Loucy (cell line): ENCODE data around the gene RABL6.

Source experiments
- H2AFZ ChIP-seq: fragments of 200-600 bp; sonication (generic); 2 replicates; pipeline ENCODE4 v1.6.0; 2016; ENCODE audit warnings: antibody characterized with exemption, mild to moderate bottlenecking, low read length, moderate library complexity
- H3F3A ChIP-seq: fragments of 200-600 bp; 2 replicates; pipeline ENCODE4 v1.6.0; 2016; ENCODE audit warnings: antibody characterized with exemption, low read depth, mild to moderate bottlenecking
- H3K27me3 ChIP-seq: fragments of 200-600 bp; sonication (generic); 2 replicates; pipeline ENCODE4 v1.6.1; 2014; ENCODE audit warnings: low read length, mild to moderate bottlenecking; ENCODE audit not compliant: insufficient read depth, poor library complexity, severe bottlenecking
- H3K36me3 ChIP-seq: fragments of 200-600 bp; sonication (generic); 2 replicates; pipeline ENCODE4 v1.6.1; 2016; ENCODE audit warnings: low read length; ENCODE audit not compliant: insufficient read depth
- H3K4me1 ChIP-seq: fragments of 200-600 bp; sonication (generic); 2 replicates; pipeline ENCODE4 v1.5.1; 2014; ENCODE audit warnings: low read length, mild to moderate bottlenecking; ENCODE audit not compliant: insufficient read depth, poor library complexity, severe bottlenecking
- H3K4me2 ChIP-seq: fragments of 200-600 bp; sonication (generic); 2 replicates; pipeline ENCODE4 v1.6.0; 2014; ENCODE audit warnings: antibody characterized with exemption, low read length, low read depth, mild to moderate bottlenecking; ENCODE audit not compliant: poor library complexity, severe bottlenecking
- H3K4me3 ChIP-seq: fragments of 200-600 bp; sonication (generic); 2 replicates; pipeline ENCODE4 v1.5.1; 2014; ENCODE audit warnings: low read length, mild to moderate bottlenecking, mixed read lengths; ENCODE audit not compliant: poor library complexity, severe bottlenecking
- H3K79me2 ChIP-seq: fragments of 200-600 bp; sonication (generic); 2 replicates; pipeline ENCODE4 v1.6.1; 2014; ENCODE audit warnings: low read length; ENCODE audit not compliant: insufficient read depth
- H3K9ac ChIP-seq: fragments of 200-600 bp; sonication (generic); 2 replicates; pipeline ENCODE4 v1.6.0; 2014; ENCODE audit warnings: mild to moderate bottlenecking, low read depth, low read length, moderate library complexity; ENCODE audit not compliant: poor library complexity, severe bottlenecking
- H3K9me2 ChIP-seq: fragments of 200-600 bp; sonication (generic); replicated peaks from 2 replicates; pipeline ENCODE4 v1.6.1; 2016; ENCODE audit warnings: low read depth, low read length, mixed read lengths
- H3K9me3 ChIP-seq: fragments of 200-600 bp; sonication (generic); 2 replicates; pipeline ENCODE4 v1.6.1; 2014; ENCODE audit warnings: mild to moderate bottlenecking, antibody characterized with exemption, low read length, low read depth; ENCODE audit not compliant: insufficient read depth
- H4K20me1 ChIP-seq: fragments of 200-600 bp; sonication (generic); 2 replicates; pipeline ENCODE4 v1.6.0; 2014; ENCODE audit warnings: antibody characterized with exemption, low read length, mild to moderate bottlenecking; ENCODE audit not compliant: insufficient read depth, poor library complexity, severe bottlenecking
- CTCF ChIP-seq: fragments of 200-600 bp; sonication (generic); conservative IDR thresholded peaks from 2 replicates; pipeline ENCODE4 v1.5.1; 2014; ENCODE audit warnings: mild to moderate bottlenecking, antibody characterized with exemption, low read length
- EZH2phosphoT487 ChIP-seq: fragments of 200-600 bp; IDR thresholded peaks from 2 replicates; pipeline ENCODE4 v1.6.1; 2018; ENCODE audit warnings: antibody characterized with exemption, mild to moderate bottlenecking, moderate library complexity, borderline replicate concordance

RABL6 gene

GRCh38 chr9:136838314-136839228 is 30.8 kb downstream of the RABL6 start:
- Histone ChIP-seq H3K27me3 (no peaks in the 10 kb centered on the region), H2AFZ (no peak overlapping the region), H3K36me3 (no peaks in the 10 kb centered on the region), H3K9me2 (no peaks in the 10 kb centered on the region), H3K9me3 (no peaks in the 10 kb centered on the region), H4K20me1 (peaks cover 4% of the 10 kb centered on the region), H3K4me2 (no peak overlapping the region), H3K79me2 (no peaks in the 10 kb centered on the region), H3K9ac (no peak overlapping the region), H3K4me1 (peaks cover 8% of the 10 kb centered on the region), H3K4me3 (no peak overlapping the region), H3F3A (no peaks in the 10 kb centered on the region)
- TF ChIP-seq CTCF (no peak), EZH2phosphoT487 (no peak)

GRCh38 chr9:136839229-136840139 is 31.7 kb downstream of the RABL6 start:
- H3K36me3 ChIP-seq = no peaks in the 10 kb centered on the region
- H3K4me2 ChIP-seq = no peak overlapping the region
- H3K9me3 ChIP-seq = no peaks in the 10 kb centered on the region
- no peaks in the 10 kb centered on the region for H3K9me2 ChIP-seq
- peaks cover 8% of the 10 kb centered on the region for H3K4me1 ChIP-seq
- H3F3A ChIP-seq = no peaks in the 10 kb centered on the region
- no peaks in the 10 kb centered on the region for H3K27me3 ChIP-seq
- no peak overlapping the region for H2AFZ ChIP-seq
- H3K4me3 ChIP-seq = no peak overlapping the region
- TF ChIP-seq CTCF (no peak), EZH2phosphoT487 (no peak)
- no peak overlapping the region for H3K9ac ChIP-seq
- peaks cover 4% of the 10 kb centered on the region for H4K20me1 ChIP-seq
- no peaks in the 10 kb centered on the region for H3K79me2 ChIP-seq

GRCh38 chr9:136840140-136840876 is 32.6 kb downstream of the RABL6 start:
- H3K9ac ChIP-seq = no peak overlapping the region

More at GRCh38 chr9:136840140-136840876, 32.6 kb downstream of the RABL6 start:
- H2AFZ ChIP-seq = no peak overlapping the region
- no peaks in the 10 kb centered on the region for H3K9me2 ChIP-seq
- H4K20me1 ChIP-seq = peaks cover 4% of the 10 kb centered on the region
- no peak overlapping the region for H3K4me2 ChIP-seq
- no peaks in the 10 kb centered on the region for H3K36me3 ChIP-seq
- H3K79me2 ChIP-seq = no peaks in the 10 kb centered on the region
- TF ChIP-seq EZH2phosphoT487 (no peak), CTCF (no peak)
- no peaks in the 10 kb centered on the region for H3F3A ChIP-seq
- no peak overlapping the region for H3K4me3 ChIP-seq
- no peaks in the 10 kb centered on the region for H3K9me3 ChIP-seq
- H3K27me3 ChIP-seq = no peaks in the 10 kb centered on the region
- H3K4me1 ChIP-seq = peaks cover 8% of the 10 kb centered on the region
